Keratinocyte (primary cell): Measurements from ENCODE around the gene ERBB4. TPM values are rescaled to one million over a fixed set of nuclear protein-coding genes. Genes with fewer than 3 reads are reported as not detected.

Source experiments
- DNase-seq: peaks from one replicate; pipeline ENCODE4 v3.0.0-alpha.2; 2011; ENCODE audit warnings: low read depth, missing footprints, low spot score
- FAIRE-seq: peaks from 2 replicates; lab custom pipeline; 2011; peaks lifted over from hg19 to GRCh38; lab: Jason Lieb, UNC
- H2AFZ ChIP-seq: 2 replicates; pipeline ENCODE4 v1.6.0; 2012; ENCODE audit warnings: low read length, control low read depth, inconsistent platforms; ENCODE audit not compliant: control insufficient read depth
- H3K27ac ChIP-seq: 2 replicates; pipeline ENCODE4 v1.5.1; 2011; ENCODE audit warnings: low read length; ENCODE audit not compliant: control insufficient read depth, insufficient read depth
- H3K27me3 ChIP-seq: 3 replicates; pipeline ENCODE4 v1.6.0; 2011; ENCODE audit warnings: low read length; ENCODE audit not compliant: control insufficient read depth, insufficient read depth; ENCODE audit errors: extremely low read depth
- H3K36me3 ChIP-seq, 2 experiments: 2 replicates in 1 of 2; 3 replicates in 1 of 2; pipeline ENCODE4 v1.5.1; 2011; ENCODE audit warnings: low read length in 2 of 2, mild to moderate bottlenecking in 1 of 2; ENCODE audit not compliant: control insufficient read depth in 2 of 2, insufficient read depth in 2 of 2; ENCODE audit errors: extremely low read depth in 1 of 2
- H3K4me1 ChIP-seq: 3 replicates; pipeline ENCODE4 v1.5.1; 2011; ENCODE audit warnings: low read length; ENCODE audit not compliant: control insufficient read depth, insufficient read depth; ENCODE audit errors: extremely low read depth
- H3K4me2 ChIP-seq: 3 replicates; pipeline ENCODE4 v1.6.0; 2011; ENCODE audit warnings: low read depth, low read length; ENCODE audit not compliant: control insufficient read depth, insufficient read depth; ENCODE audit errors: extremely low read depth
- H3K4me3 ChIP-seq, 3 experiments: fragments of 200-600 bp in 1 of 3; sonication (generic) in 1 of 3; 2 replicates in 2 of 3; 3 replicates in 1 of 3; pipeline ENCODE4 v1.5.1; 2011 to 2016; ENCODE audit warnings: low read length in 3 of 3, mild to moderate bottlenecking in 3 of 3, control low read depth in 2 of 3, inconsistent platforms in 1 of 3, low read depth in 1 of 3, mixed read lengths in 1 of 3, mixed run types in 1 of 3, moderate library complexity in 1 of 3; ENCODE audit not compliant: control insufficient read depth in 2 of 3, insufficient read depth in 2 of 3; ENCODE audit errors: extremely low read depth in 1 of 3
- H3K79me2 ChIP-seq: 2 replicates; pipeline ENCODE4 v1.6.0; 2012; ENCODE audit warnings: low read length; ENCODE audit not compliant: control insufficient read depth, insufficient read depth
- H3K9ac ChIP-seq: 3 replicates; pipeline ENCODE4 v1.6.0; 2011; ENCODE audit warnings: low read length; ENCODE audit not compliant: control insufficient read depth, insufficient read depth; ENCODE audit errors: extremely low read depth
- H3K9me1 ChIP-seq: 3 replicates; pipeline ENCODE4 v1.6.0; 2011; ENCODE audit warnings: low read length; ENCODE audit not compliant: control insufficient read depth, insufficient read depth; ENCODE audit errors: extremely low read depth
- H3K9me3 ChIP-seq: 2 replicates; pipeline ENCODE4 v1.5.1; 2012; ENCODE audit warnings: low read depth, low read length; ENCODE audit not compliant: control insufficient read depth
- H4K20me1 ChIP-seq: 3 replicates; pipeline ENCODE4 v1.6.0; 2011; ENCODE audit warnings: low read length; ENCODE audit not compliant: control insufficient read depth, insufficient read depth; ENCODE audit errors: extremely low read depth
- CTCF ChIP-seq, 3 experiments: IDR thresholded peaks in 1 of 3; conservative IDR thresholded peaks in 1 of 3; optimal IDR thresholded peaks in 1 of 3; 2 replicates in 2 of 3; 3 replicates in 1 of 3; pipeline versions ENCODE3 to v1.5.1; 2011; ENCODE audit warnings: low read length in 3 of 3, mild to moderate bottlenecking in 3 of 3, moderate library complexity in 2 of 3, control low read depth in 1 of 3, inconsistent platforms in 1 of 3; ENCODE audit not compliant: insufficient read depth in 2 of 3; ENCODE audit errors: extremely low read depth in 1 of 3
- EZH2 ChIP-seq: IDR thresholded peaks from one replicate; pipeline ENCODE4 v1.6.1; 2012; ENCODE audit warnings: inconsistent platforms, mild to moderate bottlenecking, low read length, moderate library complexity
- dilution Hi-C: fragments of 300-500 bp; cut with MboI; formaldehyde crosslinking; loops from one replicate; pipeline ENCODE4 v1.7.0; 2020; ENCODE audit warnings: low sequenced_read_pairs; ENCODE audit not compliant: extremely low pct_ligation_motif_present
- polyA plus RNA-seq, 5 experiments: library from polyadenylated mRNA; depleted of rRNA in 3 of 5; stranded (reverse) in 3 of 5; stranded (forward) in 1 of 5; unstranded in 1 of 5; fragments of >200 nt; gene quantifications; 1 replicate in 1 of 5; 2 replicates in 3 of 5; 3 replicates in 1 of 5; pipeline versions ENCODE4 v1.2.1 to v1.2.3, GENCODE V29; 2011 to 2012; ENCODE audit warnings: missing spikeins in 2 of 5, low read depth in 1 of 5, low replicate concordance in 1 of 5

The ERBB4 gene
- polyA plus RNA-seq, 1 donor (not counting 4 experiments of a cell fraction or from before 2014, with no cell fraction given): 0.01 TPM

DNA sequence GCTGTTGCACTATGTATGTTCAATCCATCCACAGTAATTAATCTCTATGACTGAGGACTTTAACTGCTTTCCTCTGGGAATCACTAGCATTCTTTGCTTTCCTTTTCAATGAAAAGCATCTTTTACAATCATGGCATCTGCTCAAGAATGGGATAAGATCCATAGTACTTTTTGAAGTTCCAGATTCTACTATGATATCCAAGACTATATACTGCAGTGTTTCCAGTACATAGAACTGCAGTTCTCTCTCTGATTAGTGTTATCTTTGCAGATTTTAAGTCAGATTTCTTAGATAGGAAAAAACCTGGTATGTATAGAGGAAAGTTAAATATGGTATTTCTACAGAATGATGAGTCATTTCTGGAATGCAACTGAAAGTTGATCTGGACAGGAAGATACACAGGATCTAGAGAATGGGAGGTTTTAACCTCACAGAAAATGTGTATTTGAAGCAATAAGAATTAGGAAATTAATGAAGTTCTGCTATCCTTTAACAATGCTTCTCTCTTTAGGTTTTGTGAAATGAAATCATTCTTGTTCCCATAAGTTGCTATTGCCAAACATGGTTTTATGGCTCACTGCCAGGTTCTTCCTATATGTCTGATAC lies 670.7 kb downstream of the ERBB4 start:
- Histone ChIP-seq H3K4me3 (no peak overlapping the region), H3K79me2 (no peaks in the 10 kb centered on the region), H3K9ac (no peak overlapping the region), H3K9me3 (no peaks in the 10 kb centered on the region), H3K9me1 (no peaks in the 10 kb centered on the region), H3K4me1 (no peaks in the 10 kb centered on the region), H3K4me2 (no peak overlapping the region), H4K20me1 (no peaks in the 10 kb centered on the region), H2AFZ (no peak overlapping the region), H3K27ac (no peak overlapping the region), H3K27me3 (no peaks in the 10 kb centered on the region), H3K36me3 (no peaks in the 10 kb centered on the region)
- FAIRE-seq: no peak
- no peak for TF ChIP-seq CTCF (optimal IDR thresholded peaks at IDR 0.05 in 1 of 3, IDR thresholded peaks at IDR 0.05 in 1 of 3, conservative IDR thresholded peaks at IDR 0.05 in 1 of 3; ENCODE audit: extremely low read depth in 1 of 3, insufficient read depth in 2 of 3, low read length in 3 of 3)
- no peak for TF ChIP-seq EZH2
- DNase-seq: no peak
- dilution Hi-C loops: no loop called here

- Histone ChIP-seq H3K4me3 (no peak overlapping the region), H3K4me2 (no peak overlapping the region), H3K36me3 (no peaks in the 10 kb centered on the region), H3K4me1 (no peaks in the 10 kb centered on the region), H2AFZ (no peak overlapping the region), H3K9ac (no peak overlapping the region), H3K27ac (no peak overlapping the region), H4K20me1 (no peaks in the 10 kb centered on the region), H3K9me1 (no peaks in the 10 kb centered on the region), H3K79me2 (no peaks in the 10 kb centered on the region), H3K9me3 (no peaks in the 10 kb centered on the region), H3K27me3 (no peaks in the 10 kb centered on the region)
- no peak for FAIRE-seq
- dilution Hi-C loops: no loop called here
- DNase-seq: no peak
- TF ChIP-seq CTCF (optimal IDR thresholded peaks at IDR 0.05 in 1 of 3, IDR thresholded peaks at IDR 0.05 in 1 of 3, conservative IDR thresholded peaks at IDR 0.05 in 1 of 3; ENCODE audit: extremely low read depth in 1 of 3, insufficient read depth in 2 of 3, low read length in 3 of 3): no peak
- no peak for TF ChIP-seq EZH2
Measured at GRCh38 chr2:211864328-211864727, 674.3 kb downstream of the ERBB4 start.
